HG03354 (cell line): Measurements from ENCODE around the gene PIKFYVE.
"Not testable (repeated sequence)": the region's sequence is repeated elsewhere in the genome, so short reads cannot be mapped to it uniquely, and the experiment has no call there.

Experiments
- ATAC-seq: cut with Tn5 transposase; IDR thresholded peaks from one replicate; pipeline ENCODE4 v1.9.1; 2021; ENCODE audit warnings: mild to moderate bottlenecking; ENCODE audit not compliant: unreplicated experiment, poor library complexity, severe bottlenecking

Gene PIKFYVE

GRCh38 chr2:208396796-208397195, 130.7 kb downstream of the PIKFYVE start:
- not testable (repeated sequence) for ATAC-seq

GRCh38 chr2:208399201-208399600, 133.1 kb downstream of the PIKFYVE start:
- no peak for ATAC-seq

- ATAC-seq = no peak
Observed at GRCh38 chr2:208406474-208407451, 140.7 kb downstream of the PIKFYVE start, which contains the start of gene PTH2R. Gene PTH2R (plus strand): TSS chr2:208406792. CDS start chr2:208407044, 252 bp downstream.

GRCh38 chr2:208407667-208408066, 141.6 kb downstream of the PIKFYVE start:
- no peak for ATAC-seq
